ENCODE results near the gene BICC1. TPM values are rescaled to one million over a fixed set of nuclear protein-coding genes. Genes with fewer than 3 reads are reported as not detected.

BICC1 gene
- polyA plus RNA-seq, 3 donors, result 0.02 to 0.24 (median 0.14) TPM

DNA sequence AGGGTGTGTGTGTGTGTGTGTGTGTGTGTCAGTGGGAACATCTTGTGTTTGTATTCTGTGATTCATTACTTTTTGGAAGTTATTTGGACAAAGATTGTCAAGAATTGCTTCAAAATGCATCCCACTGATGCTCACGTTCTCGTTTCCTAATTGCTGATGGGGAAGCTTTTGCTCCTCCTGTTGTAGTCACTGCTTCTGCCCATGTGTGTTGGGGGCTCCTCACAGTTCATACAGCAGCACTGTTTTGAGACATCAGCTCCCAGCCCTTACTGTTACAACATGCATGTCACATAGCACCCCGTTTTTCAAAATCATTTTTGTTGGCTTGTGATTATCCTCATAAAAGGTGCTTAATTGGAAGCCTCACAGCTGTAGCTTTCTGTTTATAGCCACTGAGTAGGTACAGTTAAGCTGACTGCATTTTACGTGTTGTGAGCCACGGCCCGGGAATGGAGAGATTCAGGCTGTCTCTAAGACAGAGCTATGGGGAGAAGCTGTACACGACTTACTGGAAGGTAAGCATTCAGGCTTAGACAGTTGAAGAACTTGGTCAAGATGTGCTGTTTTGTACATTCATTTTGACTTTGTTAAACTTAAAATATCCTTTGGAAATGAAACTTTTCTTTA, 87.4 kb downstream of the BICC1 start:
- Histone ChIP-seq H3K4me1 (ENCODE audit: control insufficient read depth in 1 of 2, insufficient read depth in 2 of 2, low read length in 2 of 2) (no peaks in the 10 kb centered on the region), H3K79me2 (ENCODE audit: insufficient read depth, low read length) (no peaks in the 10 kb centered on the region), H3K4me2 (replicated peaks; ENCODE audit: extremely low read depth, low read length, poor library complexity, severe bottlenecking) (no peak overlapping the region), H3K27ac (ENCODE audit: low read depth in 1 of 2, low read length in 2 of 2) (no peak overlapping the region), H3K9me3 (replicated peaks in 1 of 2; ENCODE audit: control insufficient read depth in 1 of 2, insufficient read depth in 1 of 2, low read length in 2 of 2) (peaks cover 0 to 6% of the 10 kb centered on the region in 2 donors), H3K4me3 (replicated peaks in 1 of 3; ENCODE audit: low read depth in 2 of 3, low read length in 3 of 3) (no peak overlapping the region), H3K9ac (ENCODE audit: insufficient read depth, low read length, poor library complexity, severe bottlenecking) (no peak overlapping the region), H4K20me1 (ENCODE audit: insufficient read depth, low read length) (no peaks in the 10 kb centered on the region), H3K27me3 (ENCODE audit: control insufficient read depth in 2 of 2, insufficient read depth in 2 of 2, low read length in 2 of 2) (no peaks in the 10 kb centered on the region), H3K36me3 (replicated peaks in 1 of 2; ENCODE audit: control insufficient read depth in 1 of 2, insufficient read depth in 2 of 2, low read length in 2 of 2) (no peaks in the 10 kb centered on the region), H2AFZ (ENCODE audit: insufficient read depth, low read depth, low read length, poor library complexity, severe bottlenecking) (no peak overlapping the region)
- DNase-seq, result no peak
- H3K4me3 Mint-ChIP-seq, result no peak overlapping the region
- H3K9me3 Mint-ChIP-seq, result peaks cover 17 to 36% (median 27%) of the 10 kb centered on the region in 7 donors
- H3K27me3 Mint-ChIP-seq (ENCODE audit: low read depth in 3 of 3), result no peaks in the 10 kb centered on the region
- intact Hi-C loops (cut with micrococcal nuclease), result no loop called here
- peak overlapping the region in 1 of 7 donors; percentile 77 for H3K27ac Mint-ChIP-seq
- 100% methylated on average over 7 of the region's 7 CpGs for WGBS (ENCODE audit: insufficient coverage)
- peaks cover 0 to 9% of the 10 kb centered on the region in 2 donors for H3K36me3 Mint-ChIP-seq
- TF ChIP-seq, protein P1, sequence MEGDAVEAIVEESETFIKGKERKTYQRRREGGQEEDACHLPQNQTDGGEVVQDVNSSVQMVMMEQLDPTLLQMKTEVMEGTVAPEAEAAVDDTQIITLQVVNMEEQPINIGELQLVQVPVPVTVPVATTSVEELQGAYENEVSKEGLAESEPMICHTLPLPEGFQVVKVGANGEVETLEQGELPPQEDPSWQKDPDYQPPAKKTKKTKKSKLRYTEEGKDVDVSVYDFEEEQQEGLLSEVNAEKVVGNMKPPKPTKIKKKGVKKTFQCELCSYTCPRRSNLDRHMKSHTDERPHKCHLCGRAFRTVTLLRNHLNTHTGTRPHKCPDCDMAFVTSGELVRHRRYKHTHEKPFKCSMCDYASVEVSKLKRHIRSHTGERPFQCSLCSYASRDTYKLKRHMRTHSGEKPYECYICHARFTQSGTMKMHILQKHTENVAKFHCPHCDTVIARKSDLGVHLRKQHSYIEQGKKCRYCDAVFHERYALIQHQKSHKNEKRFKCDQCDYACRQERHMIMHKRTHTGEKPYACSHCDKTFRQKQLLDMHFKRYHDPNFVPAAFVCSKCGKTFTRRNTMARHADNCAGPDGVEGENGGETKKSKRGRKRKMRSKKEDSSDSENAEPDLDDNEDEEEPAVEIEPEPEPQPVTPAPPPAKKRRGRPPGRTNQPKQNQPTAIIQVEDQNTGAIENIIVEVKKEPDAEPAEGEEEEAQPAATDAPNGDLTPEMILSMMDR (IDR thresholded peaks at IDR 0.05), result no peak
- no peaks in the 10 kb centered on the region for H3K4me1 Mint-ChIP-seq

DNA sequence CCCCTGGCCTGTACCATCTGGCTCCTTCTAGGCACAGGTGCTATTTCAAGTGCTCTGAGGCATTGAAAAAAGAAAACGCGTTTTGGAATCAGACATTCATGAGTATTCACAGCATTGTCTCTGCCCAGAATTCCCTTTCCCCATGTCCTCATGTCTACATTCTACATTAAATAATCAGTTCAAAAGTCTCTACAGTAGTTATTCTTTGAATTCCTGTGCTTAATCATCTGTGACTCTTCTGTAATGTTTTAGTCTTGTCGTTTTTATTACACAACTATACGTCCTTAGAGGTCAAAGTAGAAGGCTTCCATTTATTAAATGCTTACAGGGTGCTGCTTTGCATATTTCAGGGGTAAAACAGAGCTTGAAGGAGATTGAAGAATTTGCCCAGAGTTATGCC, 95.7 kb downstream of the BICC1 start:
- no peaks in the 10 kb centered on the region for H3K27me3 ChIP-seq (ENCODE audit: control insufficient read depth in 2 of 2, insufficient read depth in 2 of 2, low read length in 2 of 2)
- TF ChIP-seq, protein P1 (IDR thresholded peaks at IDR 0.05), result no peak
- no peaks in the 10 kb centered on the region for H4K20me1 ChIP-seq (ENCODE audit: insufficient read depth, low read length)
- no peak overlapping the region for H3K9ac ChIP-seq (ENCODE audit: insufficient read depth, low read length, poor library complexity, severe bottlenecking)
- Mint-ChIP-seq H3K27me3 (ENCODE audit: low read depth in 3 of 3) (no peaks in the 10 kb centered on the region), H3K9me3 (peaks cover 3 to 10% (median 7%) of the 10 kb centered on the region in 7 donors), H3K36me3 (peaks cover 5 to 6% of the 10 kb centered on the region in 2 donors), H3K27ac (no peak overlapping the region), H3K4me3 (no peak overlapping the region), H3K4me1 (peaks cover 20% of the 10 kb centered on the region)
- no peaks in the 10 kb centered on the region for H3K36me3 ChIP-seq (replicated peaks in 1 of 2; ENCODE audit: control insufficient read depth in 1 of 2, insufficient read depth in 2 of 2, low read length in 2 of 2)
- H2AFZ ChIP-seq (ENCODE audit: insufficient read depth, low read depth, low read length, poor library complexity, severe bottlenecking), result no peak overlapping the region
- no peak overlapping the region for H3K4me3 ChIP-seq (replicated peaks in 1 of 3; ENCODE audit: low read depth in 2 of 3, low read length in 3 of 3)
- H3K9me3 ChIP-seq (replicated peaks in 1 of 2; ENCODE audit: control insufficient read depth in 1 of 2, insufficient read depth in 1 of 2, low read length in 2 of 2), result no peaks in the 10 kb centered on the region
- no peak overlapping the region for H3K4me2 ChIP-seq (replicated peaks; ENCODE audit: extremely low read depth, low read length, poor library complexity, severe bottlenecking)
- no peaks in the 10 kb centered on the region for H3K79me2 ChIP-seq (ENCODE audit: insufficient read depth, low read length)
- no peak overlapping the region for H3K27ac ChIP-seq (ENCODE audit: low read depth in 1 of 2, low read length in 2 of 2)
- peaks cover 7 to 9% of the 10 kb centered on the region in 2 donors for H3K4me1 ChIP-seq (ENCODE audit: control insufficient read depth in 1 of 2, insufficient read depth in 2 of 2, low read length in 2 of 2)
- 100% methylated on average over 2 of the region's 4 CpGs for WGBS (ENCODE audit: insufficient coverage)
- DNase-seq, result no peak
- intact Hi-C loops (cut with micrococcal nuclease), result no loop called here
